ENCODE data around the gene RPS21. TPM values are rescaled to one million over a fixed set of nuclear protein-coding genes. Genes with fewer than 3 reads are reported as not detected.
A peak's percentile ranks its signal among the peaks of the same experiment; 100 is the strongest.

Gene RPS21
- total RNA-seq, 1 experiment from 2014 or later, result 4,496 TPM

- Mint-ChIP-seq H3K9me3 (ENCODE audit: unreplicated experiment) (no peaks in the 10 kb centered on the region), H3K4me1 (ENCODE audit: low read depth, unreplicated experiment) (peaks cover 55% of the 10 kb centered on the region), H3K36me3 (ENCODE audit: insufficient read depth, unreplicated experiment) (peaks cover 62% of the 10 kb centered on the region), H3K27me3 (ENCODE audit: insufficient read depth, unreplicated experiment) (no peaks in the 10 kb centered on the region), H3K4me3 (ENCODE audit: unreplicated experiment) (peak overlapping the region; percentile 38), H3K27ac (ENCODE audit: unreplicated experiment) (peak overlapping the region; percentile 75)
- no TSS peak for BruUV-seq (replicated peaks)
- CTCF ChIA-PET, result no interaction called here
- Histone ChIP-seq H3K4me1 (peaks cover 51% of the 10 kb centered on the region), H3K36me3 (ENCODE audit: control insufficient read depth, insufficient read depth, low read length) (peaks cover 12% of the 10 kb centered on the region), H3K9me3 (no peaks in the 10 kb centered on the region), H3K4me3 (ENCODE audit: low read depth, low read length) (no peak overlapping the region), H3K27me3 (replicated peaks; ENCODE audit: control insufficient read depth, insufficient read depth, low read length) (no peaks in the 10 kb centered on the region)
- intact Hi-C loops (cut with micrococcal nuclease; ENCODE audit: unreplicated experiment), result no loop called here
- TF ChIP-seq CTCF (IDR thresholded peaks at IDR 0.05; ENCODE audit: insufficient read depth in 1 of 2, low read depth in 1 of 2, low read length in 1 of 2, severe bottlenecking in 1 of 2, unreplicated experiment in 1 of 2), result no peak
- peak; percentile 68 to 82 for DNase-seq
- POLR2A ChIA-PET, result no interaction called here
Measured at GRCh38 chr20:62420846-62421715, 34.2 kb downstream of the RPS21 start.

DNA sequence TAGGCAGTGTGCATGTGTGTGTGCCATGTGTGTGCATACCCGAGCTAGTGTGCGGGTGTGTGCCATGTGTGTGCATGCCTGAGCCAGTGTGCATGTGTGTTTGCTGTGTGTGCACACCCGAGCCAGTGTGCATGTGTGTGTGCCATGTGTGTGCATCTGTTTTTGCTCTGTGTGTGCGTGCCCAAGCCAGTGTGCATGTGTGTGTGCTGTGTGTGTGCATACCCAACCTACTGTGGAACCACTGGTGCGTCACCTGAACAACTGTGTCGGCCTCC is 34.8 kb downstream of the RPS21 start:
- Mint-ChIP-seq H3K27me3 (ENCODE audit: insufficient read depth, unreplicated experiment) (no peaks in the 10 kb centered on the region), H3K36me3 (ENCODE audit: insufficient read depth, unreplicated experiment) (peaks cover 60% of the 10 kb centered on the region), H3K4me1 (ENCODE audit: low read depth, unreplicated experiment) (peaks cover 61% of the 10 kb centered on the region), H3K9me3 (ENCODE audit: unreplicated experiment) (no peaks in the 10 kb centered on the region), H3K4me3 (ENCODE audit: unreplicated experiment) (no peak overlapping the region), H3K27ac (ENCODE audit: unreplicated experiment) (peak overlapping the region; percentile 75)
- ChIA-PET POLR2A (no interaction called here), CTCF (no interaction called here)
- Histone ChIP-seq H3K36me3 (ENCODE audit: control insufficient read depth, insufficient read depth, low read length) (peaks cover 14% of the 10 kb centered on the region), H3K9me3 (no peaks in the 10 kb centered on the region), H3K4me1 (peaks cover 56% of the 10 kb centered on the region), H3K27me3 (replicated peaks; ENCODE audit: control insufficient read depth, insufficient read depth, low read length) (no peaks in the 10 kb centered on the region), H3K4me3 (ENCODE audit: low read depth, low read length) (no peak overlapping the region)
- BruUV-seq (replicated peaks), result no TSS peak
- DNase-seq, result no peak
- intact Hi-C loops (cut with micrococcal nuclease; ENCODE audit: unreplicated experiment), result no loop called here
- TF ChIP-seq CTCF (IDR thresholded peaks at IDR 0.05; ENCODE audit: insufficient read depth in 1 of 2, low read depth in 1 of 2, low read length in 1 of 2, severe bottlenecking in 1 of 2, unreplicated experiment in 1 of 2), result no peak

- peaks cover 14% of the 10 kb centered on the region for H3K36me3 ChIP-seq (ENCODE audit: control insufficient read depth, insufficient read depth, low read length)
- H3K36me3 Mint-ChIP-seq (ENCODE audit: insufficient read depth, unreplicated experiment), result peaks cover 61% of the 10 kb centered on the region
- H3K4me1 Mint-ChIP-seq (ENCODE audit: low read depth, unreplicated experiment), result peaks cover 72% of the 10 kb centered on the region
- BruUV-seq (replicated peaks), result no TSS peak
- H3K4me1 ChIP-seq, result peaks cover 66% of the 10 kb centered on the region
- peak overlapping the region; percentile 40 for H3K4me3 Mint-ChIP-seq (ENCODE audit: unreplicated experiment)
- ChIA-PET CTCF (no interaction called here), POLR2A (no interaction called here)
- H3K27me3 ChIP-seq (replicated peaks; ENCODE audit: control insufficient read depth, insufficient read depth, low read length), result no peaks in the 10 kb centered on the region
- intact Hi-C loops (cut with micrococcal nuclease; ENCODE audit: unreplicated experiment), result no loop called here
- DNase-seq, result no peak
- no peaks in the 10 kb centered on the region for H3K9me3 Mint-ChIP-seq (ENCODE audit: unreplicated experiment)
- TF ChIP-seq CTCF (IDR thresholded peaks at IDR 0.05; ENCODE audit: insufficient read depth in 1 of 2, low read depth in 1 of 2, low read length in 1 of 2, severe bottlenecking in 1 of 2, unreplicated experiment in 1 of 2), result no peak
- no peaks in the 10 kb centered on the region for H3K27me3 Mint-ChIP-seq (ENCODE audit: insufficient read depth, unreplicated experiment)
- H3K4me3 ChIP-seq (ENCODE audit: low read depth, low read length), result no peak overlapping the region
- H3K9me3 ChIP-seq, result no peaks in the 10 kb centered on the region
- peak overlapping the region; percentile 88 for H3K27ac Mint-ChIP-seq (ENCODE audit: unreplicated experiment)
Measured at GRCh38 chr20:62422636-62423325, 35.9 kb downstream of the RPS21 start.

Measured in Caco-2 (cell line).